ENCODE measurements around the gene AMBRA1. TPM values are rescaled to one million over a fixed set of nuclear protein-coding genes. Genes with fewer than 3 reads are reported as not detected.

AMBRA1 gene
- total RNA-seq, 1 donor from 2014 or later: 33.7 TPM

DNA sequence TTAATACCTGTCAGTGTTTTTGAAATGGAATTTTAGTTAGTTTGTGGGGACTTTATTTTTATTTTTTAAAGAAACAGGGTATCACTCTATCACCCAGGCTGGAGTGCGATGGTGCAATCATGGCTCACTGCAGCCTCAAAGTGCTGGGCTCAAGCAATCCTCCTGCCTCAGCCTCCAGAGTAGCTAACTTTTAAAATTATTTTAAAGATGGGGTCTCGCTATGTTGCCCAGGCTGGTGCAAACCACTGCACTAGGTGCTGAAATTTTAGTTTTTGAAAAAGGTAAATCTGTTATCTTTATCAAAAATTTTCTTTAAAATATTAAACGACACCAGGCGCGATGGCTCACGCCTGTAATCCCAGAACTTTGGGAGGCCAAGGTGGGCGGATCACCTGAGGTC, 42.6 kb downstream of the AMBRA1 start:
- DNase-seq (ENCODE audit: low spot score): no peak
- no peak for ATAC-seq
- intact Hi-C loops (cut with DNase I): no loop called here

DNA sequence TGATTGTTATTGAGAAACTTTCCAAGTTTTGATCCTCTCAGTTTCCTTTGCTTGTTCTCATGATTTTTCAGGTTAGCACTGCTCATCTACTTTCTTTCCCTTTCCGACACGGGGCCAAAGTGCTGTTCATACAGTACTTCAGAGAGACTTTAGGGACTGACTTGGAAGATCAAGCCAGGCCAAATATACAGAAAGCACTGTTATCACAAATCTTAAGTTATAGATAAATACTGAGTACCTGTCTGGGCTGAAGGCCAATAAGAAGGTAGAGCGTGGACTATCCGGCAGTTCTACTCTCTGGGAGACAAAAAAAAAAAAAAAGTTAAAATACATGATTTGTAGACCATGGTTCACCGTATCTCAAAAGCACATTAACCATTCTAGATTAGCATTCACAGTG, 46.2 kb downstream of the AMBRA1 start:
- ATAC-seq (no peak), DNase-seq (ENCODE audit: low spot score) (no peak)
- intact Hi-C loops (cut with DNase I): no loop called here

DNA sequence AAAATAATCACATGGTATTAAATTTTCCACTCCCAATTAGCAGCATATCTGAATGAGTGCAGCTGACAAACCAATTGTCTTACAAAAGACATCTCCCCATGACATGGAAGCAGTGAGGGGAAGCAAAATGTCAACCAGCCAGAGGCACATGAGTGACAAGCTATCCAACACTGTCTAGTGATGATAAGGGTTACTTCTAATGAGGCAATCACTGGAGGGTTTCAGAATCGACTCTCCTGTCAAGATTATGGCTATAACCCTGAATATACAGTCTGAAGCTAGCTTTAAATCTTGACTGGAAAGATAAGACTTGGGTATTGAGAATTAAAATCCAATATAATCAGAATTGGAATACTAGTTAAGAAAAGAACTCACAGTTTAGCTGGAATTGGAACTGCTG, 50.3 kb downstream of the AMBRA1 start:
- ATAC-seq (no peak), DNase-seq (ENCODE audit: low spot score) (no peak)

DNA sequence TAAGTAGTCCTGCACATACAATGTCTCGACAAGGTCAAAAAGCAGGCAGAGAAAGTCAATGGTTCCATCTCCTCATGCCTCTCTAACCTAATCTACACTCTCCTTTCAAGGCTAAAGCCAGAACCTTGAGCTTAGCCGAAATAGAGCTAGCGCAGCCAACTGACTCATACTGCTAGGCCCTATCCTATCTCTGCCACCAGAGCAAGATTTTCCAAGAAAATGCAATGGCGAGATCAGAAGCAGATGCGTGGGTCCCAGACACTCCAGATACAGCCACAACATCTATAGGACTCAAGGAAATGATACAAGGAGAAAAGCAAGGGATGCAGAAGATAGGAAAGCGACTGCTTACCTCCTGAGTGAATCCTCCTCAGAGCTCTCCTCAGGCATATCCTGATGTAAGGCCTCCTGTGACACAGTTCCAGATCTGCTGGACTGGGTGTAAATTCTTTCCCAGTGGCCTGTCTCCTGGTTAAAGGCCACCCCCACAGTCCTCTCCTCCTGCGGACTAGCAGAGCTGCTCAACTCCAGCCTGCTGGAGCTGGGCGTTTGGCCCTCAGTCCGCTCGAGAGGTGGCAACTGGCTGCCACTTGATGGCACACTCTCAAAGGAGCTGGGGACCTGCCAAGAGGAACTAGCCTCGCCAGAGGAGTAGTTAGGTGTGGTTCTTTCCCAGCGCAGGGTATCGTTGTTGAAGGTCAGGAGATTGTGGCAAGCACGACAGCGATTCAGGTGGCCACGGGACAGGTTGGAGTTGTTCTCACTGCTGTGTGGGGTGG, 52.0 kb downstream of the AMBRA1 start:
- intact Hi-C loops (cut with DNase I): no loop called here
- DNase-seq (ENCODE audit: low spot score) (no peak), ATAC-seq (peak; percentile 24)

More for the DNA sequence above, 50.3 kb downstream of the AMBRA1 start:
- intact Hi-C loops (cut with DNase I): no loop called here

DNA sequence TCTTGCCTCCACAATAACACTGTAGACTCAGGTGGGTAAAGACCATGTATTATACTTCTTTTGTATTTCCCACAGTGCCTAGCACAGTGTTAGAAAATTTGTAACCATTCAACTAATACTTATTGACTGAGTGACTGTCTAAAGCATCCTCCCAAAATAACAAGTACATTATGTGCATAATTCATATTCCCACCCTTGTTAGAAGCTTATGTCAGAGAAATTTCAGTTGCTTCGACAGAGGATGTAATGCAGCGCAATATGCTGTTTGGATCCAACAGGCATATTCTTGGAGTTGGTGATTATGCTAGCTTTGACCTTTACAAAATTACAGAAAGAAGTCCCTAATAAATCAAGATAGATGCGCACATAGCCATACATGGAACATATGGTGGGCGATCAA, 53.0 kb downstream of the AMBRA1 start:
- intact Hi-C loops (cut with DNase I): no loop called here
- ATAC-seq (no peak), DNase-seq (ENCODE audit: low spot score) (no peak)

- ATAC-seq: peak; percentile 81
These were observed 56.1 kb downstream of the AMBRA1 start for GRCh38 chr11:46537537-46538295.

DNA sequence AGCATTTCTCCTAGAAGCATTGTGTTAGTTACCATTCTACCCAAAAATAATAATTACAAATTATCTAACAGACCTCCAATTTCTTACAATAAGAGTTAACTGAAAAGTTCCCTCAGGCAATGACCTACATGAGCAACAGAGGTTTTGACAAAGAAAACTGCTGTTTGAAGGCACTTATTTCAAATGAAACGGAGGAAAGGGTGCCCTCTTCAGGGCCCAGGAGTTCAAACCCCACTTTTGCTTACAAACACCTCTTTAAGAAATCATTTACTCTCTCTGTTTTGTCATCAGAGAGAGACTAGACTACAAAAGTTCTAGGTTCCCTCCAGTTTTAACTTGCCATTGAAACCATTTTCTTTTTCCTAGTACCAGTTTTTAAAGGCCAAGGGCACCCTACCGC, 56.7 kb downstream of the AMBRA1 start:
- intact Hi-C loops (cut with DNase I): no loop called here
- ATAC-seq (no peak), DNase-seq (ENCODE audit: low spot score) (no peak)

More at GRCh38 chr11:46537537-46538295, 56.1 kb downstream of the AMBRA1 start:
- peak; percentile 69 for DNase-seq (ENCODE audit: low spot score)
- intact Hi-C loops (cut with DNase I): no loop called here

- ATAC-seq: no peak
- no peak for DNase-seq (ENCODE audit: low spot score)
- intact Hi-C loops (cut with DNase I): no loop called here
These were observed 58.1 kb downstream of the AMBRA1 start for GRCh38 chr11:46535688-46536087.

DNA sequence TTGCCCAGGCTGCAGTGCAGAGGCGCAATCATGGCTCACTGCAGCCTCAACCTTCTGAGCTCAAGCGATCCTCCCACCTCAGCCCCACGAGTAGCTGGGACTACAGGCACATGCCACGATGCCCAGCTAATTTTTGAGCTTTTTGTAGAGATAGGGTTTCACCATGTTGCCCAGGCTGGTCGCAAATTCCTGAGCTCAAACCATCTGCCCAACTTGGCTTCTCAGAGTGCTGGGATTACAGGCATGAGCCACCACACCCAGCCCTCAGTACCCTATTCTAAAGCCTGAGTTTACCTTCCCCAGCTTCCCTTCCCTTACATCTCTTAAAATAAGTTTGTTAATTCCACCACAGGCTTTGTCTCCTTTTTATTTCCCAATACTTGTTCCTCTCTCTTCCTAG, 59.1 kb downstream of the AMBRA1 start:
- ATAC-seq (no peak), DNase-seq (ENCODE audit: low spot score) (no peak)
- intact Hi-C loops (cut with DNase I): loop anchor here (5.0 kb wide), 1 partner anchor 152 kb away; the partner anchor contains the start of gene MDK

DNA sequence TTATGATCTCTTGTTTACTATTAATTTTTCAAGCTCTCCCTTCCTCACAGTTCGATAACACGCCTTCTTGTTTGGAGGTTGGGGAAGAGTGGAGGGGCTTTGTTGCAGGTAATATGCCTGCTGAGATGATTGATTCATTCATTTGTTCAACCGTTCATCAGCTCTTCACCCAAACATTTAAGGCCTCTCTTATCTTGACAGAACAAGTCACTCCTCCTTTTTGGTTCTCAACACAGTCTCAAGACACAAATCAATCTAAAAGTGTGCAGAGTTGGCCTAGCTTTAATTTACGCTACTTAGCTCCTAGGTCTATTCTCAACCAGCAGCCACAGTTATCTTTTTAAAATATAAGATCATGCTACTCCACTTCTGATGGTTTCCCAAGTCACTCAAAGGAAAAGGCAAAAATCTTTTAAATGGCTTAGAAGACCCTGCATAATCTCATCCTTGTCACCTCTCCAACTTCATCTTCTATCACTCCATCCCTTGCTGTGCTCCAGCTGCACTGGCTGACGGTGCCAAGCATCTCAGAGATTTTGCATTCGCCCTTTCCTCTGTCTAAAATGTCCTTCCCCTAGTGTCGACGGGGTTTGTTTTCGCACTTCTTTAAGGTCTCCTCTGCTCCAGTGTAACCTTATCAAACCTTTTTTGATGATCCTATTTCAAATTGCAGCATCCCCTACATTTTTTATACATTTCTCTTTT, 60.3 kb downstream of the AMBRA1 start:
- intact Hi-C loops (cut with DNase I): loop anchor here (5.0 kb wide), 1 partner anchor 151 kb away; the partner anchor contains the start of gene MDK
- no peak for DNase-seq (ENCODE audit: low spot score)
- ATAC-seq: no peak

GRCh38 chr11:46529928-46530574, 63.8 kb downstream of the AMBRA1 start:
- no peak for ATAC-seq
- no peak for DNase-seq (ENCODE audit: low spot score)
- intact Hi-C loops (cut with DNase I): loop anchor here (5.0 kb wide), 1 partner anchor 148 kb away; the partner anchor contains the start of gene MDK

- peak; percentile 72 for ATAC-seq
These were observed 64.5 kb downstream of the AMBRA1 start for GRCh38 chr11:46529095-46529905.

DNA sequence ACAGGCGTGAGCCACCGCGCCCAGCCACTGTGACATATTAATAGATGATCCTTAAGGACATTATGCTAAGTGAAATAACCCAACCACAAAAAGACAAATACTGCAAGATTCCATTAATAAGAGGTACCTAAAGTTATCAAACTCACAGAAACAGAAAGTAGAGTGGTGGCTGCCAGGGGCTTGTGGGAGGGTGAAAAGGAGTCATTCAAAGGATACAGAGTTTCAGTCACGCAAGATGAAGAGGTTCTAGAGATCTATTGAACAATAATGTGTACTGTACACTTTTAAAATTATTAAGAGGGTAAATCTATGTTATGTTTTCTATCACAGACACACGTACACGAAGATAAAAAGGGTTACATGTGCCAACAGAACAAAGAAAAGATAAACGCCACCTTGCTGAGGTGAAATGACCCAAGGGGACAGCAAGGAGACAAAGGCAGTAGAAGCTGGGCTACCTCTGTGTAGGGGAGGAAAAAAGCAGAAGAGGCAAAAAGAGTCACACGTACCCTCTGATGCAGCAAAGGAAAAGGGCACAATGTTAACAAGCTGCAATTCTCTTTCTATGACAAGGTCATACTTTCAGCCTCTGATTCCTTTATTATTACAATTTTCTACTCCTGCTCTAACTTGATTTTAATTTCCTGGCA, 65.3 kb downstream of the AMBRA1 start:
- DNase-seq (ENCODE audit: low spot score) (no peak), ATAC-seq (no peak)
- intact Hi-C loops (cut with DNase I): no loop called here

More at GRCh38 chr11:46529095-46529905, 64.5 kb downstream of the AMBRA1 start:
- intact Hi-C loops (cut with DNase I): no loop called here
- peak; percentile 76 for DNase-seq (ENCODE audit: low spot score)

- DNase-seq (ENCODE audit: low spot score) (no peak), ATAC-seq (no peak)
- intact Hi-C loops (cut with DNase I): no loop called here
These were observed 66.2 kb downstream of the AMBRA1 start for GRCh38 chr11:46527591-46528130.

- DNase-seq (ENCODE audit: low spot score) (no peak), ATAC-seq (no peak)
- intact Hi-C loops (cut with DNase I): no loop called here
These were observed 67.3 kb downstream of the AMBRA1 start for GRCh38 chr11:46526216-46527215.

DNA sequence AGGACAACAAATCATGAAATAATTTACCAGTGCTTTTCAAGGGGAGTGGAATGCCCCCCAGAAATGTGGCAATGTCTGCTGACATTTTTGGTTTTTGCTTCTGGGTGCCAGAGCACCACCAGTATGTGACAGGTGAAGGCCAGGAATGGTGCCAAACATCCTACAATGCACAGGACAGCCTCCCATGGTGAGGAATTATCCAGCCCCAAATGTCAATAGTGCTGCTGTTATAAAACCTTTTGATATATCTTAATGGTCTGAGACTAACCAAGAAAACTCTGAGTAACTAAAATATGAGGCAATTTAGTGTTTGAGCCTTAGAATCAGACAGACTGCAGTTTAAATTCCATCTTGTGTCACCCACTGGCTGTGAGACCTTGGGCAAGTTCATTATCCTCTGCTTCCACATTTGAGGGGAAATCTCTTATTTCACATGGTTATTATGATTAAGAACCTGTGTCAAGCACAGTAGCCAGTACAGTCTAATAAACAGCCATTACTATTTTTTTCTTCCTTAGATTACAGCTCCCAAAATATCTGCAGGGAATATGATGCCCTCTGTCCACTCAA, 69.5 kb downstream of the AMBRA1 start:
- intact Hi-C loops (cut with DNase I): no loop called here
- DNase-seq (ENCODE audit: low spot score) (no peak), ATAC-seq (no peak)
